ENCODE measurements around the gene TNF.

TNF gene

GRCh38 chr6:31575335-31575901, at the start of gene TNF:
Gene TNF (plus strand): TSS chr6:31575565. CDS start chr6:31575742, 177 bp downstream.
- no peak for DNase-seq (ENCODE audit: low spot score)
- ATAC-seq (ENCODE audit: low read depth), result no peak
- Histone ChIP-seq H3K27me3 (ENCODE audit: insufficient read depth, poor library complexity, severe bottlenecking) (no peaks in the 10 kb centered on the region), H3K36me3 (ENCODE audit: low read depth) (no peaks in the 10 kb centered on the region), H3K4me1 (ENCODE audit: insufficient read depth, poor library complexity, severe bottlenecking) (peaks cover 12% of the 10 kb centered on the region), H3K9me3 (ENCODE audit: severe bottlenecking) (no peaks in the 10 kb centered on the region), H3K27ac (ENCODE audit: poor library complexity, severe bottlenecking) (no peak within 1 kb of the TSS), H3K4me3 (ENCODE audit: severe bottlenecking) (no peak within 1 kb of the TSS)
- TF ChIP-seq CTCF (IDR thresholded peaks at IDR 0.05; ENCODE audit: poor library complexity, severe bottlenecking), result no peak

GRCh38 chr6:31525932-31526591, 49.3 kb upstream of the TNF start:
- Histone ChIP-seq H3K27me3 (ENCODE audit: insufficient read depth, poor library complexity, severe bottlenecking) (no peaks in the 10 kb centered on the region), H3K9me3 (ENCODE audit: severe bottlenecking) (no peaks in the 10 kb centered on the region), H3K4me3 (ENCODE audit: severe bottlenecking) (no peak overlapping the region), H3K27ac (ENCODE audit: poor library complexity, severe bottlenecking) (no peak overlapping the region), H3K36me3 (ENCODE audit: low read depth) (peaks cover 12% of the 10 kb centered on the region), H3K4me1 (ENCODE audit: insufficient read depth, poor library complexity, severe bottlenecking) (no peaks in the 10 kb centered on the region)
- ATAC-seq (ENCODE audit: low read depth) (peak; percentile 5; the same call in 1 of the 3 replicates), DNase-seq (ENCODE audit: low spot score) (no peak)
- TF ChIP-seq CTCF (IDR thresholded peaks at IDR 0.05; ENCODE audit: poor library complexity, severe bottlenecking), result no peak

- ATAC-seq (ENCODE audit: low read depth) (peak; percentile 4; the same call in 2 of the 3 replicates), DNase-seq (ENCODE audit: low spot score) (no peak)
- Histone ChIP-seq H3K4me3 (ENCODE audit: severe bottlenecking) (no peak overlapping the region), H3K27ac (ENCODE audit: poor library complexity, severe bottlenecking) (no peak overlapping the region), H3K9me3 (ENCODE audit: severe bottlenecking) (no peaks in the 10 kb centered on the region), H3K36me3 (ENCODE audit: low read depth) (peaks cover 34% of the 10 kb centered on the region), H3K27me3 (ENCODE audit: insufficient read depth, poor library complexity, severe bottlenecking) (no peaks in the 10 kb centered on the region), H3K4me1 (ENCODE audit: insufficient read depth, poor library complexity, severe bottlenecking) (no peaks in the 10 kb centered on the region)
- TF ChIP-seq CTCF (IDR thresholded peaks at IDR 0.05; ENCODE audit: poor library complexity, severe bottlenecking), result no peak
Observed at GRCh38 chr6:31528307-31528777, 47.0 kb upstream of the TNF start.

- TF ChIP-seq CTCF (IDR thresholded peaks at IDR 0.05; ENCODE audit: poor library complexity, severe bottlenecking), result no peak
- Histone ChIP-seq H3K27me3 (ENCODE audit: insufficient read depth, poor library complexity, severe bottlenecking) (no peaks in the 10 kb centered on the region), H3K9me3 (ENCODE audit: severe bottlenecking) (no peaks in the 10 kb centered on the region), H3K27ac (ENCODE audit: poor library complexity, severe bottlenecking) (no peak within 1 kb of the TSS), H3K4me3 (ENCODE audit: severe bottlenecking) (no peak within 1 kb of the TSS), H3K4me1 (ENCODE audit: insufficient read depth, poor library complexity, severe bottlenecking) (no peaks in the 10 kb centered on the region), H3K36me3 (ENCODE audit: low read depth) (peaks cover 39% of the 10 kb centered on the region)
- DNase-seq (ENCODE audit: low spot score) (no peak), ATAC-seq (ENCODE audit: low read depth) (peak; percentile 13)
Observed at GRCh38 chr6:31528821-31529328, 46.5 kb upstream of the TNF start, which contains the start of gene MCCD1. Gene MCCD1 (plus strand): TSS chr6:31528962. CDS start chr6:31529015, 53 bp downstream.
